Breast epithelium (tissue), 3 donors: Measurements from ENCODE around the gene COL6A2.

Experiments
- CTCF ChIP-seq, 3 donors: fragments of 450-650 bp; IDR thresholded peaks; one replicate each; pipeline ENCODE4 v1.5.1; 2016 to 2017; ENCODE audit warnings: antibody characterized with exemption in 3 of 3, mild to moderate bottlenecking in 3 of 3, moderate library complexity in 3 of 3
- POLR2A ChIP-seq: fragments of 450-650 bp; IDR thresholded peaks from one replicate; pipeline ENCODE4 v1.6.1; 2016; ENCODE audit warnings: antibody characterized with exemption, mild to moderate bottlenecking, moderate library complexity

DNA sequence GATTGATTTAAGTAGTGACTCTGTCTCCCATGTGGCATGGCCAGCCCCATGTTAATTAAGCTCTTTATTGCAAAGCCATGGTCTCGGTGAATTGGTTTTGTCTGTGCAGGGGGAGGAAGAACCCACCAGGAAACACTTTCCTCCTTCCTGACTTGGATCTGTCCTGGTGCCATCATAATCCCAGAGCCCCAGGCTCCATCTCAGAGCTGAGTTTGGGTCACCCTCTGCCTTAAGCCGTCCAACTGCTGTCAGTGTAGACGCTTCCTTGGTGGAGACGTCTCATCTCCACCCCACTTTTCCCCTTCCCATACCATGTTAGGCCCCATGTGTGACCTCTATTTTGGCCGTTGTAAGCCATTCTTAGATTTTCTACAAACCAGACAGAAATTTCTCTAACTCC, 36.0 kb upstream of the COL6A2 start:
- no peak for TF ChIP-seq CTCF (IDR thresholded peaks at IDR 0.05)
- no peak for TF ChIP-seq POLR2A
